Cardiac septum (tissue), 1 donor: ENCODE results near the gene RBM45. TPM values are rescaled to one million over a fixed set of nuclear protein-coding genes. Genes with fewer than 3 reads are reported as not detected.
"Not testable (repeated sequence)": the region's sequence is repeated elsewhere in the genome, so short reads cannot be mapped to it uniquely, and the experiment has no call there.

ENCODE experiments used
- DNase-seq: peaks from one replicate; pipeline ENCODE4 v3.0.0-alpha.2; 2020; ENCODE audit warnings: low spot score
- intact Hi-C: fragments of 100-400 bp; cut with DNase I; formaldehyde crosslinking; loops from one replicate; pipeline ENCODE4 v1.14.0; 2022
- long read RNA-seq: library from polyadenylated mRNA; unstranded; transcript quantifications from one replicate; pipeline ENCODE4 v2.0.0, GENCODE V29; 2021
- total RNA-seq: library from RNA; stranded (reverse); fragmentation: NEBNext Ultra II Directional; extraction: Animal tissue kit (Norgen Biotek cat#: 25700); gene quantifications from one replicate; pipeline ENCODE4 v1.2.1, GENCODE V29; 2021
- donor health status: DM: no; HTN: no; CAD: no.

Gene RBM45, protein sequence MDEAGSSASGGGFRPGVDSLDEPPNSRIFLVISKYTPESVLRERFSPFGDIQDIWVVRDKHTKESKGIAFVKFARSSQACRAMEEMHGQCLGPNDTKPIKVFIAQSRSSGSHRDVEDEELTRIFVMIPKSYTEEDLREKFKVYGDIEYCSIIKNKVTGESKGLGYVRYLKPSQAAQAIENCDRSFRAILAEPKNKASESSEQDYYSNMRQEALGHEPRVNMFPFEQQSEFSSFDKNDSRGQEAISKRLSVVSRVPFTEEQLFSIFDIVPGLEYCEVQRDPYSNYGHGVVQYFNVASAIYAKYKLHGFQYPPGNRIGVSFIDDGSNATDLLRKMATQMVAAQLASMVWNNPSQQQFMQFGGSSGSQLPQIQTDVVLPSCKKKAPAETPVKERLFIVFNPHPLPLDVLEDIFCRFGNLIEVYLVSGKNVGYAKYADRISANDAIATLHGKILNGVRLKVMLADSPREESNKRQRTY
- total RNA-seq: 5.2 TPM
- long read RNA-seq, partial matches to known transcripts: 1 of 6 reads
- long read RNA-seq, other reads (novel, unspliced or antisense): 3 of 6 reads

DNA sequence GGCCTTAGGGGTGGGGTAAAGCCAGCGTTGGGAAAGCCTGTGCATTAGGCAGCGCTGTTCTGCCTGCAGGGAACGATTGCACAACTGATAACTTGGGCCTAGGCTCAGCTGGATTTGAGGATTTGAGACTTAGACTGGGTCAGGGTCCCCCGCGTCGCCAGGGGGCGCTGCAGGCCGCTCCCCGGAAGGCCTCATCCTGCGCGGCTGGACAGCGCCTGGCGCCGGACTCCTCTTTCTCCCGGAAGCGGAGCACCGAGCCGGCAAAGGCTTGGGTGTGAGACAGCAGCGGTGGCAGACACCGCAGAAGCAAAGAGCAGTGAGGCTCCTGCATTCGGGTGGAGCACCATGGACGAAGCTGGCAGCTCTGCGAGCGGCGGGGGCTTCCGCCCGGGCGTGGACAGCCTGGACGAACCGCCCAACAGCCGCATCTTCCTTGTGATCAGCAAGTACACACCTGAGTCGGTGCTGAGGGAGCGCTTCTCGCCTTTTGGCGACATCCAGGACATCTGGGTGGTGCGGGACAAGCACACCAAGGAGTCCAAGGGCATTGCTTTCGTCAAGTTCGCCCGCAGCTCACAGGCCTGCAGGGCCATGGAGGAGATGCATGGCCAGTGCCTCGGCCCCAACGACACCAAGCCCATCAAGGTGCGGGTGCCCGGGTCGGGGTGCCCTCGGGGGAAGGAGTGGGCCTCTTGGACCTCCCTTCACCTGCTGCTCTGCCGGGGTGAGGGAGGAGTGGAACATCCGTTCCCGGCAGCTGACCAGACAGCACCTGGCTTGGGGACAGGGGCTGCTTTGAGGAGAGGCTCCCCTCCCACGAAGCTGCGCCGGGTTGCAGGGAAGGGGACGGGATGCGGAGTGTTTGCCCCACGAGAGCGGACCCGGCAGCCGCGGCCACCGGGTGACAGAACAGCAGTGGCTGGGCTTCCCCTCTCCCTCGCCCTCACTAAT, at the start of gene RBM45:
Gene RBM45, plus strand, starts transcription at position 236 of the 951 bp plus-strand sequence. Its CDS starts 110 bp downstream, at position 346.
- intact Hi-C loops: loop anchor here (5.0 kb wide), 3 partner anchors 80 to 300 kb away; partner anchors contain the start of gene OSBPL6
- peak; percentile 94 for DNase-seq

DNA sequence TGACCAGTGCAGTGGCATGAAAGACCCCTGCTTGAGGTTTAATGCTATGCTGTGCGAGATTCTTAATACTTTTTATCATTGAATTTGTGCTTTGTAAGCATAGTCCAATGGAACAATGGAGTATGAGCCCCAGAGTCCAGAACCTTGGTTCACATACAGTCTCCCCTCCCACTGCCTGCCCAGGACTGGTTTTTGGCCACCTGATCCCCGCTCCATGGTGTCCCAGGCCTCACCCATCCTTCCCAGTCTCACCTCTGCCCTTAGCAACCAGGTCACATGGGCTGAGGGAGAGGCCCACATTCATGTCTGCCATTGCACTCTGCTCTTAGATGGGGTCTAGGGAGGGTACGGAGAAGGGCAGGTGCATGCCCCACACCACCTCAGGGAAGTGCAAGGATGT, 45.9 kb upstream of the RBM45 start:
- intact Hi-C loops: no loop called here
- no peak for DNase-seq

DNA sequence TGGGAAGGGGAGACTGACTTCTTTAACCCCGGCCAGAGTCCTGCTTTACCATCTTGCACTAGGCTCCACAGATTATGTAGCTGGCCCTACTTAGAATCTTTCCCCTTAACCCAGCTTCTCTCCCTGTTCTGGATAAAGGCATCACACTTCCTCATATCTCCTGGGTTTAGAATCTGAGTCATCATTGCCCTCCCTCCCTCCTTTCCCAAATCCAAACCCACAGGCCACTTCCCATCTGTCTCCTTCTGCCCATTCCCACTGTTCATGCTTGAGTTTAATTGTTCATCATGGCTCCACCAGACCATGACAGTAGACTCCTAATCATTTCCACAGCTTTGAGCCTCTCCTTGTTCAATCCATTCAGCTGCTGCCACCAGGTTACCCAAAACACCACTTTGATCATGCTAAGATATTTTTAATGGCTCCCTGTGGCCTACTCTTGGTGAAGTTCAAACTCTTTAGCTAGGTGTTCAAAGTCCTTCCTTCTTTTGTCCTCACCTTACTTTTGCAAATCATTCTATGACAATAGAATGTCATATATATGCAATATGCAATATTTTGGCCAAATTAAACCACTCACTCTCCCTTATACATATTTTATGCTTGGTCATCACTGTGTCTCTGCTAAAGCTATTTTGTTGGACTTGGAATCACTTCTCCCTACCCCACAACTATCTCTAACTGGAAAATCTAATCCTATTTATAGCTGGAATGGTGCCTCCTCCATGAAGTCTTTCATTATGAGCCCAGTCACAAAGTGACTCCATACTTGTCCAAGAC, 45.2 kb upstream of the RBM45 start:
- no peak for DNase-seq
- intact Hi-C loops: no loop called here

DNA sequence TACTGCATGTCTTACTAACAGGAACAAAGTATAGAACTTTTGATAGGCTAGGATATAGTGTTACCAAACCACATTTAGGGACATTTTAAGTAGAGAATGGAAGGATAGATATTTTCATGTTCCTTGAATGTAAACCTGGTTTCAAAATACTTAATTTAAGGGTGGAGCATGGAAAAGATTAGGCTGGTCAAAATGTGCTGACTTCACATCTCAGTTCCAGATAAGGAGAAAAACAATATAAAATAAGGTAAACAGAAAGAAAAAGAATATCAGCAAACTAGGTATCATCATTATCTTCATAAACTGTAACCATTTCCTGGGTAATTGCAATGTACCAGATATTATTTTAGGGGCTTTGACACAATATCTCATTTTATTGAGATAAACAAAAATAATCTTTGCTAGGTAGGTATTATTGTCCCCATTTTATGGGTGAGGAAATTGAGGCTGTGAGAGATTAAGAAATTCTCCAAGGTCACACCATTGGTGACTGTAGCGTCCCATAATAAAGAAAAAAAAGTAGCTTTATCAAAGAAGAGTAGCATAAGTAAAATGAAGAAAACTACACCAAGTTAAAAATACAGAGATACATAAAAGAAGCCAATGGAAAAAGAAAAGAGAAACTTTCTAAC, 43.3 kb upstream of the RBM45 start:
- intact Hi-C loops: no loop called here
- DNase-seq: no peak

DNA sequence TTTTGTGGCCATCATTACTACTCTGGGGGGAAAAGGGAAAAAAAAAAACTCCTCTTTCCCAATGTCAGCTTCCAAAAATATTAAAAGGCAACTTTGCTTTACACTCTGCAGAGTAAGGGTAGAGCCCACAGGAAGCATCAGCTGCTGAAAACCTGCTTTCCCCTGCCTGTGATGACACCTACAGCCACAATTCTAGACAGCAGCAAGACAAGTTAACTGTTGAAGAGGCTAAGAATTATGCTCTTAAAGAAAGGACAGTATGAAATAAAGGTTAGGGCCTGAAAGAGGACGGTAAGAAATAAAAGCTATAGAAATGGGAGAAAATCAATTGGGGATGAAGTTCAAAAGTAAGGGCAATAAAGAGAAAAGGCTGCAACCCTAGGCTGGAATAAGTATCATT, 42.7 kb upstream of the RBM45 start:
- intact Hi-C loops: no loop called here
- no peak for DNase-seq

DNA sequence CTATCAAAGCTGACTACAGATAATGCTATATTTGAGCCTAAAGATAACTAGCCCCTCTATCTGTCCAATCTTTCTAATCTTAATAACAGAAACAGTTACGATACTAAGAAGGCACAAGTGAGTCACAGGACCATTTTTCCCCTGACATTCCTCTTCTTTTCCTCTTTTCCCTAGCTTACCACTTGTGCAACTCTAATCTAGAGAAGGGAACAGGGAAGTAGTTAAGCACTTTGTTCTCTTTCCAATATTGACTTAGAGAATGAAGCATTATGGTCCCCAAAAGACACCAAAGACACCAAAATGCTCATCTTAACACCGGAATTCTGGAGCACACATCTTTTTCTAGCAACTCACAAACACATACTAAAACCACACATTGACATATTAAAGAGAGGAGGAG, 41.4 kb upstream of the RBM45 start:
- no peak for DNase-seq
- intact Hi-C loops: no loop called here

DNA sequence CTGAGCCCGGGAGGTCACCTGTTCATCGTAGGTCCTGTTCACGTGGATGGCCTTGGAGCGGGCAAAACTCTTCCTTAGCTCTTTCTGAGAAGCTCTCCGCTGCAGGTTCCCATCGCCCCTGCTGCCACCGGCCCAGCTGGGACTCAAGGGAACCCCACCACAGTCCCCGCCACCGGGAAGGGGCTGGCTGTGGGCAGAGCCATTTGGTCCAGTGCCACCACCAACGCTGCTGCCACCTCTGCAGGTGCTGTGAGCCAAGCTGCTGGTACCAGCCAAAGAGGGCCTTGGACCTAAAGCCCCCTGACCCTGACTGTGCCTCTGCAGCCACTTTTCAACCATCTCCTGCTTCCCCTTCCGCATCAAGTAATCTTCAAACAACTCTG, 40.2 kb upstream of the RBM45 start:
- DNase-seq: no peak
- intact Hi-C loops: no loop called here

DNA sequence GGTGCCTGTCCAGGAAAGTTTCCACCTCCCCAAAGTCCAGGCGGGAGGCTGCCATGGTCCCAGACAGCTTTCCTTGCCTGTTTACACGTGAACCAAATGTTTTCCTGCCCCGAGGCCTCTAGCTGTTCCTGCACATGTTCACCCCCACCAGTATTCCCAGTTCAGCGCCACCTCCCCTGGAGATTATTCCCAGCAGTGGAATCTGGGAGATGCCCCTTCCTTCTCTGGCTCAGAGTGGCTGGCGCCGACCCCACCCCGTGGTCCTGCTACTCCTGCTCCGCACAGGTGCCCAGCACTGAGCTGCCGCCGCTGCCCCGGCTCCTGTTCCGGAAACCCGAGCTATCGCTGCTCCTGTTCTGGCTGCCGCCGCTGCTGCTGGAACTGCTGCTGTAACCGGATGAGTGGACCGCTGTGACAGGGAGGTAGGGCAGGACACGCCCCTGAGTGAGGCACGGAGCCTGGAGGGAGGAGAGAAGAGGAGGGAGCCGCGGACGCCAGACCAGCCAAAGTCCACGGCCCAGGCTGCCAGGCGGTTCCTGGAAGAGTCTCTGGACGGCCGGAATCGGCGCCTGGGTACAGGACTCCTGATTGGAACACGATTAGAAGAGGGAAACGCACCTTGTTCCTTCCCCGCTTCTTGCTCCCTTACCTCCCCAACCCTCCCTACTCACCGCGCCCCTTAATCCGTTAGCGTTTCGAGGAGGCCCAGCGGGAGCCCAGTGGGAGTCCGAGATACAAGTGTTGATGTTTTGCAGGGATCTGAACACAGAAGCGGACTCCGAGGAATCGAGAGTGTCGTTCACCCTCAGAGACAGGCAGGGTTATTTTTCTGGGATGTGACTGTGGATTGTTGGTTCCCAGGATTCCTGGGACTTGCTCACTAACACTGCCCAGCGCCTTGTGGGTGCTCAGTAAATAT, 39.6 kb upstream of the RBM45 start, which contains the start of gene PDE11A:
Gene PDE11A, minus strand, starts transcription at position 395 of the 919 bp plus-strand sequence. Its CDS starts 340 bp downstream, at position 55.
- DNase-seq: peak; percentile 78
- intact Hi-C loops: no loop called here

DNA sequence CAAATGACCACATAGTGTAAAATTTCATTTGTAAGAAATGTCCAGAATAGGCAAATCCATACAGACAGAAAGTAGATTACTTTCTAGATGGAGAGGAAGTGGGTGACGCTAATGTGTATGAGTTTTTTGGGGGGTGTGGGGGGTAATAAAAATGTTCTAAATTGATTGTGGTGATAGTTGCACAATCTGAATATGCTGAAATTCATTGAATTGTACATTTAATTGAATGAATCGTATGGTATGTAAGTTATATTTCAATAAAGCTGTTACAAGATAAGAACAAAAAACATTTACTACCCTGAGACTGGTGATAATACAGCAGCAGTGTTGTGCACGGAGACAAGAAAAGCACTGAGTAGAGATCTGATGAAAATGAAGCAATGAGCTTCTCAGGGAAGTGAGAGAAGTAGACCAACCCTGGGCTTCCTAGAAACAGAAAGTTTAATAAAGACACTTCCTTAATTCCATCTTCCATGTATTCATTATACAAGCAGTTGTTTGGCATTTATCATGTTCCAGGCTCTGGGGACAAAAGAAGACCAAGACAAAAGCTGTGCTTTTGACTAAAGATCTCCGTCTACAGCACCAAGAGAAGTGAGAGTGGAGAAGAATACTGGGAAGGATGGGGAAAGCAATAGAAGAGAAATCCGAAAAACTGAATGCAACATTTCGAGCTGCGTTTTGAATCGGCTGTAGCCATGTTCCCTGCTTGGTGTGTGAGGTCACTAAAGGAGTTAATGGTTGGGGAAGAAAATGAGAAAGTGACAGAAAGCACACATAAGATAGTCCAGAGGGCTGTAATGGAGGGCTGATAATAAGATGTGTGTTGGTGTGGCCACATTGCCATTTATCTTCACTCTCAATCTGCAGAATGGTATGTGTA, 37.9 kb upstream of the RBM45 start:
- intact Hi-C loops: no loop called here
- no peak for DNase-seq

DNA sequence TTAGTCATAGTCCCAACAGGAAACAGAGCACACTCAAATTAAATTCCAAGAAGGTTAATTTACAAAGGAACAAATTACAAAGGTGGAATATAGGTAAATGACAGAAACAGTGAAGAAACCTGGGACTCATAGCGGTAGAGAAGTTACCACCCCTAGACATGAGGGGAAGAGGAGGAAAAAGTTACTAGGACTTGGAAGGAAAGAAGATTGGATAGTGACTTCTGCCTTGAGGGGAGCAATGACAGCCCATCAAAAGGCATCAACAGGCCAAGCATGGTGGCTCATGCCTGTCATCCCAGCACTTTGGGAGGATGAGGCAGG, 37.3 kb upstream of the RBM45 start:
- intact Hi-C loops: no loop called here
- DNase-seq: no peak

DNA sequence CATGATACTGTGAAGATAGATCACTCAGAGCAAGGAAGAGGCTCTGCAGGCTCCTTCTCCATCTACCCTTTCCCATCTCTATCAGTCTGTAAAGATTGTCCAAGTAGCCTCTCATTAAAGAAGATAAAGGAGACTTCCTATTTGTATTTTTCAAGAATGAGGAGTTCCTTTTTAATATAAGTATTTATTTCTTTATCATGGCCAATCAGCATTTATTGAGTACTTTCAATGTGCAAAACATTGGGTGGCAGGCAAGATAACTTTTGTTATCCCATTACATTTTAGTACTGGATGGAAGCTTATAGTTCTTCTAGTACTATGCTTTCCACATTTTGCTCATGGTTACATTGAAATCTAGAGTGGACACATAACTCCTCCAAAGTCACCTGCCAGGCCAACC, 36.1 kb upstream of the RBM45 start:
- DNase-seq: no peak
- intact Hi-C loops: no loop called here

DNA sequence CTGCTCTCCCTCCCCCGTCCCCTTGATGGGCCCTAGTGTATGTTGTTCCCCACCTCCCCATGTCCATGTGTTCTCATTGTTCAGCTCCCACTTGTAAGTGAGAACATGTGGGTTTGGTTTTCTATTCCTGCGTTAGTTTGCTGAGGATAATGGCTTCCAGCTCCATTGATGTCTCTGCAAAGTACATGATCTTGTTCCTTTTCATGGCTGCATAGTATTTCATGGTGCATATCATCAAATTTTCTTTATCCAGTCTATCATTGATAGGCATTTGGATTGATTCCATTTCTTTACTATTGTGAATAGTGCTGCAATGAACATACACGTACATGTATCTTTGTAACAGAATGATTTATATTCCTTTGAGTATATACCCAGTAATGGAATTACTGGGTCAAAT, 33.0 kb upstream of the RBM45 start:
- intact Hi-C loops, DNase-seq: not testable (repeated sequence)

DNA sequence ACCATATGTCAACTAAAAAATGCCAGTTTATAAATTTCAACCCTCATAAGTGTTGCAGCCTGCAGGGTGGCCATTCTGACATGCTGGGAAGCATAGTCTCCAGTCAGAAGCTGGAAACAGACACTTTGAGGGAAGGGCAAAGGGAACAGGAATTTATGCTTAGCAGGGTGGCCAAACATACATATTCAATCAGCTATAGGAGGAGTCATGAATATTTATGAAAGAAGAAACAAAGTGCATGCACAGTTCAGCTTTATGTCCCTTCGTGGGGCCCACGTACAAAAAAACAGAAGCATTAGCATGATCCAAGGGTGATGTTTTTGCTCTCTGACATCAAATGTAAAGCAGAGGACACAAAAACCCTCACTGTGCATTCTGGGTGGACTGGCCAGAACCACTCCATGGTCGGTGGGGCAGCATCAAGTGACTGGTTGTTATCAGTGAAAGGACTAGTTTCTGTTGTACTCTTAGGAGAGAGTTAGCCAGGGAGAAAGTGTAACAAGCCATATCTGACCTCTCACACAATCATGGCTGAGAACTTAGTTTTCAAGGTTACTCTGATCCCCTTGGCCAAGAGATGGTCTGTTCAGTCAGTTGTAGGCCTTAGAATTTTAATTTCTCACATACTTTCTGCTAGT, 29.7 kb upstream of the RBM45 start:
- no peak for DNase-seq
- intact Hi-C loops: no loop called here

DNA sequence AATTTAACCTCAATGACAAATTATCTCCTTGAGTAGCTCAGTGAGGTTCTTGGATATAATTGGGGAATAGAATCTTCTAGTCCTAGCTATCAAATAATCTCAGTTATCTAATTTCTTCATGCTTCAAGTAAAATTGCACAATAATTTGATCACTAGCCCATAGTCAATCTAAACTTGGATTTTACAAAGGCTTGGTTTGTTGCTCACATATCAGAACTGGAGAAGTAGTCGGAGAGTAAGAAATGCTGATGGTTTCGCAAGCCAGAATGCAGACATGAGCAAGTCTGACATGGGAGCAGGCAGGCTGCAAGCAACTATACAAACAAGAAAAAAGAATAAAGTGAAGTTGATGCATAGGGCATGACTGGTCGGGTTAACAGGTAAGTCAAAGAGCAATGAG, 28.0 kb upstream of the RBM45 start:
- no peak for DNase-seq
- intact Hi-C loops: no loop called here

DNA sequence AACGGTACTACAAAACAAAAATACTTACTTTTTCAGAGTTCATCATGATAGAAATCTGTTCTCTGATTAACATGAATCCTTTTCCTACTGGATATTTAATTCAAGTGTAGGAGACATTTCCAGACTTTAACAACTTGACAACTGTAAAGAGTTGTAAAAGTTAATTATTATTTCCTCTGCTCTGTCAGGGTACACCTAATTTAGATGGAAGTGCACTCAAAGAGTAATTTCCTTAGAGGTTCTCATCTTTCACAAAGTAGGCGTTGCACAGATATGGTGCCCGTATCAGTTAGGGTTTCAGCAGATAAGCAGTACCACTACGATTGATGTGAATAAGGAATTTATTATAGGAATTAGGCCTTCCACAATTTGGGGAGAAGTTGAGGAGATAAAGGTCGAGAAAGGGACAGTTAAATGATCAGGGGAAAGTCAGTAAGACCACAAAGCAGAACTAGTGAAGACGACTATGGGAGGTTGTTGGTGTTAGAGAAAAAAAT, 23.4 kb upstream of the RBM45 start:
- DNase-seq: no peak
- intact Hi-C loops: no loop called here

DNA sequence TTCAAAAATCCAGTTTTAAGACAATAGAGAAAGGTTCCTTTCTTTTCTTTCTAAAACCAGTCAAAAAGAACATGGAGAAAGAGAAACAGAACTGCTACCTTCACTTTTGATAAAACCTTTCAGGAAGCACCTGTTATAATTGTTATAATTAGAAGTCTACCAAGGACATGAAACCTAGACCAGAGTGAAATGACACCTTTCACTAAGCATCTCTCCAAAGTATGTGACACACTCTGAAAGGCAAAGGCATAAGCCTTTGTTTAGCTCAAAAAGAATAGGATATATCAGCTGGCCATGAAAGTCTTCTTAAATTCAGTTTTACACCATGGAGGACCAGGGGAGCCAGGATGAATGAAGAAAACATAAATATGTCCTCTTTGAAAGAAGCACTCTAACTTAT, 18.8 kb upstream of the RBM45 start:
- intact Hi-C loops: no loop called here
- DNase-seq: no peak
